ENCODE results near the gene CLDN5. TPM values are rescaled to one million over a fixed set of nuclear protein-coding genes. Genes with fewer than 3 reads are reported as not detected.

The CLDN5 gene
- total RNA-seq, 1 donor from 2014 or later: 0.47 TPM

GRCh38 chr22:19525666-19526065 is 1.5 kb upstream of the CLDN5 start:
- peak overlapping the region; percentile 24 for H3K4me3 Mint-ChIP-seq
- no peaks in the 10 kb centered on the region for H3K9me3 Mint-ChIP-seq
- peaks cover 1% of the 10 kb centered on the region for H3K36me3 Mint-ChIP-seq (ENCODE audit: low read depth)
- H3K27ac Mint-ChIP-seq: no peak overlapping the region
- intact Hi-C loops (cut with micrococcal nuclease): no loop called here
- DNase-seq (ENCODE audit: low spot score): no peak
- H3K27me3 Mint-ChIP-seq (ENCODE audit: insufficient read depth): peaks cover 19% of the 10 kb centered on the region
- H3K4me1 Mint-ChIP-seq (ENCODE audit: low read depth): peaks cover 7% of the 10 kb centered on the region

GRCh38 chr22:19525116-19525660 is 978 bp upstream of the CLDN5 start:
- intact Hi-C loops (cut with micrococcal nuclease): no loop called here
- peak overlapping the region; percentile 77 for H3K4me3 Mint-ChIP-seq

GRCh38 chr22:19523240-19524169 is 705 bp downstream of the CLDN5 start:
- H3K36me3 Mint-ChIP-seq (ENCODE audit: low read depth): peaks cover 1% of the 10 kb centered on the region
- intact Hi-C loops (cut with micrococcal nuclease): no loop called here
- H3K9me3 Mint-ChIP-seq: no peaks in the 10 kb centered on the region
- DNase-seq (ENCODE audit: low spot score): peak; percentile 24
- H3K4me3 Mint-ChIP-seq: peak overlapping the region; percentile 78
- H3K27ac Mint-ChIP-seq: peak overlapping the region; percentile 23
- H3K4me1 Mint-ChIP-seq (ENCODE audit: low read depth): peaks cover 7% of the 10 kb centered on the region
- H3K27me3 Mint-ChIP-seq (ENCODE audit: insufficient read depth): peaks cover 15% of the 10 kb centered on the region

More at GRCh38 chr22:19525116-19525660, 978 bp upstream of the CLDN5 start:
- Mint-ChIP-seq H3K27ac (no peak overlapping the region), H3K4me1 (ENCODE audit: low read depth) (peaks cover 7% of the 10 kb centered on the region), H3K36me3 (ENCODE audit: low read depth) (peaks cover 1% of the 10 kb centered on the region), H3K27me3 (ENCODE audit: insufficient read depth) (peaks cover 15% of the 10 kb centered on the region), H3K9me3 (no peaks in the 10 kb centered on the region)
- no peak for DNase-seq (ENCODE audit: low spot score)

- no peak for DNase-seq (ENCODE audit: low spot score)
- Mint-ChIP-seq H3K27me3 (ENCODE audit: insufficient read depth) (peaks cover 15% of the 10 kb centered on the region), H3K27ac (peak overlapping the region; percentile 34), H3K4me1 (ENCODE audit: low read depth) (peaks cover 7% of the 10 kb centered on the region), H3K36me3 (ENCODE audit: low read depth) (peaks cover 2% of the 10 kb centered on the region), H3K4me3 (peak overlapping the region; percentile 78), H3K9me3 (no peaks in the 10 kb centered on the region)
- intact Hi-C loops (cut with micrococcal nuclease): no loop called here
Measured at GRCh38 chr22:19522881-19523239, 1.4 kb downstream of the CLDN5 start.

GRCh38 chr22:19522190-19522880 is 1.9 kb downstream of the CLDN5 start:
- Mint-ChIP-seq H3K27me3 (ENCODE audit: insufficient read depth) (peaks cover 15% of the 10 kb centered on the region), H3K36me3 (ENCODE audit: low read depth) (peaks cover 7% of the 10 kb centered on the region), H3K4me1 (ENCODE audit: low read depth) (peaks cover 7% of the 10 kb centered on the region), H3K27ac (peak overlapping the region; percentile 34), H3K4me3 (peak overlapping the region; percentile 78), H3K9me3 (no peaks in the 10 kb centered on the region)
- intact Hi-C loops (cut with micrococcal nuclease): no loop called here
- no peak for DNase-seq (ENCODE audit: low spot score)

DNA sequence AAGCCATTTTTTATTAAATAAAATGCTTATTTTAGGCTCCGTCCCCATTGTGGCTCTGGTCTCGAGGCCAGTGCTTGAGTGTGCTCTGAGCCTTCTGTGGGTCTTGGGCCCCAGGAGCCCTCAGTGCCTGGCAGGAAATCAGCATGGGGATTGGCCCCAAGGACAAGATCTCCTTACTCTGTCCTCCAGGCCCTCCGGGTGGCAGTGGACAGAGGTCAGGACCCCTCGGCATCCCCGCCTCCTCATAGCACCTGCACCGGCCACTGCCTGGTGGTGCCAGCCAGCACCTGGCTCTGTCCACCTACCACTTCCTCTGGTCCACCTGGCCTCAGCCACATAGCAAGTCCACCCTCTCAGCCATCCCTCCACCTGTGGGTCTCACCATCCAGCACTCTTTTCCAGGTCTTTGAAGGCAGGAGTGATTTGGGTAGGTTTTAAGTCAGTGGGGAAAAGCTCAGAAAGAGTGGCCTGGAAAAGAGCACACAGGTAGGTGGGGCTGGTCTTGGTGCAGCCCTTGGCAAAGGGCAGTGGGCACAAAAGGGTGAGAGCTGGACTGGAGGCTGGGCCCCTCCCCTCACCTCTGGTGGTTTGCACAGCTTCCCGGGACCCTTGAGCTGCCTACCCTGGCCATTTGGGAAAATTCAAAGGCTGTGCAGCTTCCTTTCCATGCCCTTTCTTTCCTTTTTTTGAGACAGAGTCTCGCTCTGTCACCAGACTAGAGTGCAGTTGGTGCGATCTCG is 3.5 kb downstream of the CLDN5 start:
- Mint-ChIP-seq H3K9me3 (no peaks in the 10 kb centered on the region), H3K27me3 (ENCODE audit: insufficient read depth) (peaks cover 11% of the 10 kb centered on the region), H3K36me3 (ENCODE audit: low read depth) (peaks cover 12% of the 10 kb centered on the region), H3K4me3 (no peak overlapping the region), H3K4me1 (ENCODE audit: low read depth) (peaks cover 7% of the 10 kb centered on the region), H3K27ac (no peak overlapping the region)
- DNase-seq (ENCODE audit: low spot score): no peak
- intact Hi-C loops (cut with micrococcal nuclease): no loop called here

DNA sequence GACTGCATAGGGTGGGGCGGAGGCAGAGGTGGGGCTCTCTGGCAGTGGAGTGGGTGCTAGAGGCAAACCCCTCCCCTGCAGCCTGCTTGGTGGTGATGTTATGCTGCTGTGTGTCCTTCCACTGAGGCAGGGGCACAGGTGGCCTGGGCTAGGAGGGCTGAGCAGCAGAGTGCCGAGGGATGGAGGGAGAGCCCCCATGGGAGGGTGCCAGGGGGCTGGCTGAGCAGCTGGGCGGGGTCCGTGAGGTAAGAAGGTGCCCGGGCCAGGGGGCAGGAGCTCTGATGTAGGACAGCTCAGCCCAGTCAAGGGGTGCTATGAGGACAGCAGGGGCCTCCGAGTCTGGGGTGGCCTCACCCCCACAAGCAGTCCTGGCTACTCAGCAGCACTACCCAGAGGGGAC is 4.2 kb downstream of the CLDN5 start:
- H3K4me1 Mint-ChIP-seq (ENCODE audit: low read depth): peaks cover 7% of the 10 kb centered on the region
- H3K9me3 Mint-ChIP-seq: no peaks in the 10 kb centered on the region
- no peak overlapping the region for H3K27ac Mint-ChIP-seq
- peaks cover 8% of the 10 kb centered on the region for H3K27me3 Mint-ChIP-seq (ENCODE audit: insufficient read depth)
- H3K36me3 Mint-ChIP-seq (ENCODE audit: low read depth): peaks cover 19% of the 10 kb centered on the region
- no peak for DNase-seq (ENCODE audit: low spot score)
- H3K4me3 Mint-ChIP-seq: no peak overlapping the region
- intact Hi-C loops (cut with micrococcal nuclease): no loop called here

DNA sequence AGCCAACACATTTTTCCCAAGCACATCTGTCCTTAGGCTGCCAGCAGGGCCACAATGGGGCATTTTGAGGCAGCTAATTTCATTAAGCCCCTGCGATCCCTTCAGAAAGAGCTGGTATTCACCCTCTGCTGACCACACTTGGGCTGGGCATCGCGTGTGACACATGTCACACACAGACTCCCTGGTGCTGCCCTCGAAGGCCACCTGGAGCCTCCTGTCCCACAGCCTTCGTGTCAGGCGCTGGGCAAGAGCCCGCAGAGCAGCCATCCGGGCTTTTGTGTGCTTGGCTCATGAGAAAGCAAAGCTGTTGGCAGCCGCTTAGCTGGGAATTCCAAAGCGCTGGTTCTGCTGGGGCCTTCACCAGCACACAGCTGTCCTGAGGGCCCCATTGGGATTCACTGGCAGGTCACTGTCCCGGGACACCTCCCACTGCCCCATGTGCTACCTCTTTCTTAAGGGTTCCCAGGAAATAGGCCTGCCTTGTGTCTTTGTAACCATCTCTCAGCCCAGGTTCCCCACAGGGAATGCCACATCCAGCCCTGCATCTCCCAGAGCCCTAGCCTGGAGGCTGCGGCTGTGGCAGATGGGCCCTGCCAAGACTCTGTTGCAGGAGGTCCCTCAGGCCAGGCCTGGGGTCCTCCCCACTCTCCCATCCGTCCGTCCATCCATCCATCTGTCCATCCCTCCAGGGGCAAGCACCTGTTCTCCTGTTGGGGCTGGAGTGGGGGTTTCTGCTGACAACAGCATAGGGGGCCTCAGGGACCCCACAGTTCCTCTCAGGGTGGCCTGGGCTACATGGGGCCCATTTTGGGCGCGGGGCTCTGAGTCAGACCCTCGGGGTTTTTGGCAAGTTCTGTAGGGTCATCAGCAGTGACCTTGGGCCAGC is 4.9 kb downstream of the CLDN5 start:
- Mint-ChIP-seq H3K9me3 (no peaks in the 10 kb centered on the region), H3K27ac (no peak overlapping the region)
- no peak for DNase-seq (ENCODE audit: low spot score)

DNA sequence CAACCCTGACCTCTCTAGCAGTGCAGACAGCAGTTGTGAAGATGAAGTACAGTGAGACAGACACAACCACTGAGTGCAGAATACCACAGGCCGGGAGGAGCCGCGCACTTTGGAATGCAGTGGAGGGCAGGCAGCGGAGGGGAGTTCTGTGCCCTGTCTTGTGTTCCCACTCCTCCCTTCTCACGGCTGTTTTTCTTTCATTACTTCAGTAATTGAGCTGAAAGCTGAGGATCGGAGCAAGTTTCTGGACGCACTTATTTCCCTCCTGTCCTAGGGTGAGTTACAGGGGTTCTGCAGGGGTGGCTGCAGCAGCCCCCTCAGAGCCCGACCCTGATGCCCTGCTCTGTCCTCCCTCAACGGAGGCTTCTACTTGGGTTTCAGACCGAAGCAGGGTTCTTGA is 5.6 kb downstream of the CLDN5 start:
- Mint-ChIP-seq H3K36me3 (ENCODE audit: low read depth) (peaks cover 28% of the 10 kb centered on the region), H3K4me3 (no peak overlapping the region), H3K27me3 (ENCODE audit: insufficient read depth) (peaks cover 6% of the 10 kb centered on the region), H3K27ac (no peak overlapping the region), H3K9me3 (no peaks in the 10 kb centered on the region), H3K4me1 (ENCODE audit: low read depth) (peaks cover 7% of the 10 kb centered on the region)
- no peak for DNase-seq (ENCODE audit: low spot score)
- intact Hi-C loops (cut with micrococcal nuclease): no loop called here

More for the DNA sequence above, 4.9 kb downstream of the CLDN5 start:
- H3K4me3 Mint-ChIP-seq: no peak overlapping the region
- intact Hi-C loops (cut with micrococcal nuclease): no loop called here
- H3K27me3 Mint-ChIP-seq (ENCODE audit: insufficient read depth): peaks cover 6% of the 10 kb centered on the region
- H3K4me1 Mint-ChIP-seq (ENCODE audit: low read depth): peaks cover 7% of the 10 kb centered on the region
- peaks cover 23% of the 10 kb centered on the region for H3K36me3 Mint-ChIP-seq (ENCODE audit: low read depth)

GRCh38 chr22:19517919-19518611 is 6.1 kb downstream of the CLDN5 start:
- Mint-ChIP-seq H3K27me3 (ENCODE audit: insufficient read depth) (peaks cover 5% of the 10 kb centered on the region), H3K27ac (no peak overlapping the region), H3K4me3 (no peak overlapping the region), H3K4me1 (ENCODE audit: low read depth) (peaks cover 6% of the 10 kb centered on the region), H3K9me3 (no peaks in the 10 kb centered on the region), H3K36me3 (ENCODE audit: low read depth) (peaks cover 32% of the 10 kb centered on the region)
- intact Hi-C loops (cut with micrococcal nuclease): no loop called here
- no peak for DNase-seq (ENCODE audit: low spot score)

- no peaks in the 10 kb centered on the region for H3K4me1 Mint-ChIP-seq (ENCODE audit: low read depth)
- peaks cover 35% of the 10 kb centered on the region for H3K36me3 Mint-ChIP-seq (ENCODE audit: low read depth)
Measured at GRCh38 chr22:19517171-19517500, 7.1 kb downstream of the CLDN5 start.

More at GRCh38 chr22:19517171-19517500, 7.1 kb downstream of the CLDN5 start:
- H3K4me3 Mint-ChIP-seq: no peak overlapping the region
- DNase-seq (ENCODE audit: low spot score): no peak
- intact Hi-C loops (cut with micrococcal nuclease): no loop called here
- H3K9me3 Mint-ChIP-seq: no peaks in the 10 kb centered on the region
- H3K27me3 Mint-ChIP-seq (ENCODE audit: insufficient read depth): no peaks in the 10 kb centered on the region
- no peak overlapping the region for H3K27ac Mint-ChIP-seq

All from activated T-helper 1 cell treated with anti-CD3 and anti-CD28 coated beads, Interleukin-12 subunit alpha, Interleukin-12 subunit beta, Interleukin-2, Interleukin-4 antibody, amounts not matched to agents 30 ng/mL and 10 ng/mL and 1 ng/mL, durations not matched to agents 14 hours and 24 hours and 36 hours (primary cell).